ENCODE data around the gene ZNF365.

The ZNF365 gene

DNA sequence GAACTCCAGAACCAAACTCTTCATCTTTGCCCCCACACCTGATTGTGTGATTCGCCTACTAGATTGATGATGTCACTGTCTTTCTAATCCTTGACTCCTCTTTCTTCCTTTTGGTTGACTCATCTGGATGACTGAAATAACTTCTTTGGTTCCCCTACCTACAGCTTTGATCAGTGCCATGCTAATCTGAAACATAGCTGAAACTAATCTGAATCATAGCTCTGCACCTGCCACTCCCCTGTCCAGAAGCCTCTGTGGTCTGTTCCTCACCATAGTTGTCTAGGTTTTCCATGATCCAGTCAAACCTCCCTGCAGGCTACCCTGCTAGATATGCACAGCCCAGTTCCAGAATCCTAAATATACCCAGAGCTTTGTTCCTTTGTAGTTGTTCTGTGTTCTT lies 51.9 kb downstream of the ZNF365 start:
- peak; percentile 23 for DNase-seq

- DNase-seq, result no peak
Observed at GRCh38 chr10:62426600-62426999, 52.4 kb downstream of the ZNF365 start.

- no peak for DNase-seq
Observed at GRCh38 chr10:62430881-62431280, 56.7 kb downstream of the ZNF365 start.

GRCh38 chr10:62433181-62433692 lies 59.1 kb downstream of the ZNF365 start:
- DNase-seq, result peak; percentile 57

- DNase-seq, result no peak
Observed at GRCh38 chr10:62433901-62434300, 59.7 kb downstream of the ZNF365 start.

DNA sequence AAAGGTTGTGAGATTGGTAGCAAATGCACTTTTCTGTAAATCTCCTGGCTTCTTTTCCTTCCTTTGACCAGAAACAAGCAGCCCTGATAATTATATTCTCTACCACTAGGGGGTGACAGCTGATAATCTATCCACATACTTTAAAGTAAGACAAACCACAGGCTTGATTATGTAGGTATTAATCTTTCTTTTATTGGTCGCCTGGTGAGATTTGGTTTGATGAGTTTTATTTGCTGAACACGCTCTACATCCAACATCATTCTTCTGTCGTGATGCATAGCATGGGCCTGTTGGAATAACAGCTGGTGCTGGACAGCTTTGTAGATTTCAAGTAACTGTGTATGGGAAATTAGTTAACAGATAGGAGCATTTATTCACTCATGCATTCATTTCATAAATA lies 63.5 kb downstream of the ZNF365 start:
- no peak for DNase-seq

DNA sequence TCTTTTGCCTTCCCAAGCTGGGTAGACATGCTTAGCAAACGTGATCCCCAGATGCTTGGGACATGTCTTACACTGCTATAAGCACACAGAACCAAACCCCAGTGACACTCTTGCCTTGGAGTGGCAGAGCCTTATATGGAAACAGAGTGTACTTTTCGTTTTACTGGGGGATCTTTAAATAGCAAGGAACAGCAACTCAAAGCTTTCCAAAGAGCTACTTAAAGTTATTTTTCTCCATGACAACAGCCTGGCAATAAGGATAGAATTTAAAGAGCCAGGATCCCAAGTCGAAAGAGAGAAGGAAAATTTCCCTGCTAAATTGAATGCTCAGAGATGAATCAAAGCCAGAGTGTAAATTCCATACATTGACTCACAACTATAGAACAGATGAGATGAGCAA lies 67.8 kb downstream of the ZNF365 start:
- DNase-seq, result no peak

GRCh38 chr10:62442894-62443669 lies 68.9 kb downstream of the ZNF365 start:
- DNase-seq, result no peak

DNA sequence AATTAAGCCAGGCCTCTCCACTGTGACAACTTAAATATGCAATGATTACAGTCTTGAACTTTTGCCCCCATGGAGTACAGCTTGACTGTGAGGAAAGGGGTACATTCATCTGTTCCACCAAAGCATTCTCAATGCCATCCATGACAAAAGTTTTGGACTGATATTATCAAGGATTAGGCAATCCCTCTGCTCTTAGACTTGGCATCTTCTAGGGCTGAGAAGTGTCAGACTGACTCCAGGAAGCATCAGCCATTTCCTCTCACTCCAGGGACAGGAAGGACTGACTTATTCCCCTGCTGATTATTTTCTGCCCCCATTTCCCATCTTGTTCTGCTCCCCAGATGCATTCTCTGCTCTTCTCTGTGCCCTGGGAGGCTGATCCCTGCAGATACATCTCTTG lies 69.7 kb downstream of the ZNF365 start:
- no peak for DNase-seq

DNA sequence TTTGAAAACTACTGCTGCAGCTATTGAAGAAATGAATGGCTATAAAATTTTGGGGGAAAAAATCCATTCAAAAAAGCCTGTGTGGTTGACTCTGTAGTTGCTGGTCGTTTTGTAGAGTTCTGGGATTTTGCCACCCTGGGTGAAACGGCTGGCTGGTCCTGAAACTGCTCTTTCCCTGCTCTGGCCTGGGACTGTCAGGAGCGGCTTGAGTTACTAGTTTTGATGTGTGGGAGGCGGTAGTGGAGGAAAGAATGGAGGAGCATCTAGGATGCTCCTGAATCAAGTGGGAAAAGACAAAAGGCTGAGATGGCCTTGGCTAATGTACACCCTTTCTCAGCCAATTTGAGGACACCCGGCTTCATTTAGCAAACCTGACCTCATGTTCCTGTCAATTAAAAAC lies 72.5 kb downstream of the ZNF365 start:
- DNase-seq, result no peak

- no peak for DNase-seq
Observed at GRCh38 chr10:62450912-62451610, 76.9 kb downstream of the ZNF365 start.

- no peak for DNase-seq
Observed at GRCh38 chr10:62451611-62451975, 77.4 kb downstream of the ZNF365 start.

All from stimulated activated CD4-positive, alpha-beta T cell treated with anti-CD3 and anti-CD28 coated beads, Interleukin-12 subunit alpha, Interleukin-12 subunit beta, amount 100 ng/mL, for 4 hours (primary cell).